KOPT-K1 (cell line): ENCODE results near the gene TOMM7.
"Not testable (repeated sequence)": the region's sequence is repeated elsewhere in the genome, so short reads cannot be mapped to it uniquely, and the experiment has no call there.

Source experiments
- H3K27ac ChIP-seq: fragments of 200-600 bp; sonication (generic); 2 replicates; pipeline ENCODE4 v1.5.1; 2016; ENCODE audit warnings: antibody characterized with exemption, mild to moderate bottlenecking, low read depth, low read length; ENCODE audit not compliant: poor library complexity, severe bottlenecking
- H3K36me3 ChIP-seq: fragments of 200-600 bp; sonication (generic); 2 replicates; pipeline ENCODE4 v1.5.1; 2017; ENCODE audit warnings: antibody characterized with exemption, mild to moderate bottlenecking, low read length, moderate library complexity; ENCODE audit not compliant: insufficient read depth
- H3K9me3 ChIP-seq: fragments of 200-600 bp; sonication (generic); 2 replicates; pipeline ENCODE4 v1.5.1; 2017; ENCODE audit warnings: antibody characterized with exemption, low read length, mild to moderate bottlenecking; ENCODE audit not compliant: insufficient read depth, poor library complexity, severe bottlenecking

The TOMM7 gene

GRCh38 chr7:22791204-22792158 lies 31.2 kb downstream of the TOMM7 start:
- Histone ChIP-seq H3K9me3 (no peaks in the 10 kb centered on the region), H3K27ac (no peak overlapping the region), H3K36me3 (no peaks in the 10 kb centered on the region)

GRCh38 chr7:22790640-22791039 lies 32.0 kb downstream of the TOMM7 start:
- not testable (repeated sequence) for H3K36me3 ChIP-seq, H3K9me3 ChIP-seq, H3K27ac ChIP-seq

GRCh38 chr7:22787951-22788350 lies 34.7 kb downstream of the TOMM7 start:
- Histone ChIP-seq H3K36me3 (no peaks in the 10 kb centered on the region), H3K27ac (no peak overlapping the region), H3K9me3 (no peaks in the 10 kb centered on the region)

DNA sequence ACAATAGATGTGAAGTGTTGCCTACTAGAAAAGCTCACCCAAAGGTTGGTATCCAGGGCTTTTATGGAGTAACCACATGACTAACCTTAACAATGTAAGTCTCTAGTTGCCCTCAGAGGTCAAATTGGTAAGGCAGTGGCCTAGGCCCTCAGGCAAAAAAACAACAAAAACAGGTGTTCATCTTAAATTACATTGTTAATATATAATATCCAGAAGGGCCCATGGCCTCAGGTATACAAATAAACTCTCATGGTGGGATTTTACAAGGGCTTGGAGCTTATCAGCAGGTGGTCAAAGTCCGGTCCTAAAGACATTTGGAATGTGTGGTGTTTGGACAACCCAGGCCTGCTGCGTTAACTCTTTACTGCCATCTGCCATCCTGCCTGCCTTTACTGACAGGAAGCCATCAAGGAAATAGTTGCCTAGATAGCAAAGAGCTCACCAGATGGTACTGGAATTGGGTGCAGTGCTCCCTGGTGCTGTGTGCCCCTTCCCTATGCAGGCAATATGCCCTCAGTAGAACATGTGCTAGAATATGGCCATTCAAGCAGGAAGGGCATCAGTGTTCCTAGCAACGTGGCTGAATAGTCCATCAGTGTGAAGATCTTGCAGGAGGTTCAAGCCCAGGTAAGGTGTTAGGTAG lies 36.2 kb downstream of the TOMM7 start:
- Histone ChIP-seq H3K9me3 (no peaks in the 10 kb centered on the region), H3K36me3 (no peaks in the 10 kb centered on the region), H3K27ac (no peak overlapping the region)

DNA sequence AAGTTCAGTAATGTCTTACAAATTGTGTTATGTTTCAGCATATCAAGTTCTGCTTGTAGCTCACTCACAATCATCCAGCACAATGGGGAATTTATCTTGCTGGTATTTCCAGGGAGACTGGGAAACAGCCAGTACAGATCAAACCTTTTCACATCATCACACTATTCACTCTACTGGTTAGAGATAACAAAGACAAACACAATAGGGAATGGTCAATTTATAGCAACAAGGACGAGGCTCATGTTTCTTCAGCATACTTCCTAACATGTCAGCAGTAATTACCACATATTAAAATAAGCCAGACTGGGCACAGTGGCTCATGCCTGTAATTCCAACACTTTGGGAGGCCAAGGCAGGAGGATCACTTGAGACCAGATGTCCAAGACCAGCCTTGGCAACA lies 38.3 kb downstream of the TOMM7 start:
- no peaks in the 10 kb centered on the region for H3K36me3 ChIP-seq
- H3K9me3 ChIP-seq: no peaks in the 10 kb centered on the region
- no peak overlapping the region for H3K27ac ChIP-seq

GRCh38 chr7:22783421-22783820 lies 39.2 kb downstream of the TOMM7 start:
- H3K27ac ChIP-seq: no peak overlapping the region
- H3K9me3 ChIP-seq: no peaks in the 10 kb centered on the region
- no peaks in the 10 kb centered on the region for H3K36me3 ChIP-seq

- no peak overlapping the region for H3K27ac ChIP-seq
- H3K36me3 ChIP-seq: no peaks in the 10 kb centered on the region
- no peaks in the 10 kb centered on the region for H3K9me3 ChIP-seq
These were observed 39.9 kb downstream of the TOMM7 start for GRCh38 chr7:22782616-22783232.

DNA sequence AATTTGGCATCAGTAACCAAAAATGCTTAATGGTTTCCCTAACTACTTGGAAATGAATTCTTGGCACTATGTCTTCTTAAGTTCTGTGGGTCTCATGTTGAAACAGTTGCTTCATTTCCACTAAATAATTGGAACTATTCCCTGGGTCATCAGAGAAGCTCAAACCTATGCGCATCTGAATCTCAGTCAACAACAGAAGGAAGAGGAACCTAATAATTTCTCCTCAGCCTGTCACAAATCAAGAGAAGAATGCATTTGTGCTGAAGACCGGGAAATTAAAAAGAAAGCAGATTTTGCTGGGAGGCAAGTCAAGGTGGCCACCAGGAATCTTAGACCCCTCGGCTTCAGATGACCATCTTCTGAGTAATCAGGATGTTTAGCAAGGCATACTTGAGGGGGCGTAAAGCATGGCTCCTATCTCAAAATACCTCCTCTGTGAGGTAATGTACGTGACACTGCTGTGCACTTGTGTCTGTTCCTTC lies 41.4 kb downstream of the TOMM7 start:
- Histone ChIP-seq H3K9me3 (no peaks in the 10 kb centered on the region), H3K27ac (no peak overlapping the region), H3K36me3 (no peaks in the 10 kb centered on the region)

DNA sequence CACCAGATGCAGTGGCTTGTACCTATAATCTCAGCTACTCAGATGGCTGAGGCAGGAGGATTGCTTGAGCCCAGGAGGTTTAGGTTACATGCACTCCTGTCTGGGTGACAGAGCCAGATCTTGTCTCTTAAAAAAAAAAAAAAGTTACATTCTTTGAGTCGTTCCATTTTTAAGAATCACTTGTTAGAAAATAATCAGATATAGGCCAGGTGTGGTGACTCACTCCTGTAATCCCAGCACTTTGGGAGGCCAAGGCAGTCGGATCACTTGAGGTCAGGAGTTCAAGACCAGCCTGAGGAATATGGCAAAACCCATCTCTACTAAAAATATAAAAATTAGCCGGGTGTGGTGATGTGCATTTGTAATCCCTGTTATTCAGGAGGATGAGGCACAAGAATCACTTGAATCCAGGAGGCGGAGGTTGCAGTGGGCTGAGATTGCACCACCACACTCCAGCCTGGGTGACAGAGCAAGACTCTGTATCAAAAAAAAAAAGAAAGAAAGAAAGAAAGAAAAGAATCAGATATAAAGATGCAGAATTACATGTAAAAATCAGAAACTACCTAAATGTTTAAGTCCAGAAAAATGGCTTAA lies 42.8 kb downstream of the TOMM7 start:
- not testable (repeated sequence) for H3K27ac ChIP-seq, H3K36me3 ChIP-seq, H3K9me3 ChIP-seq

GRCh38 chr7:22776964-22777363 lies 45.7 kb downstream of the TOMM7 start:
- Histone ChIP-seq H3K36me3 (no peaks in the 10 kb centered on the region), H3K9me3 (no peaks in the 10 kb centered on the region), H3K27ac (no peak overlapping the region)

DNA sequence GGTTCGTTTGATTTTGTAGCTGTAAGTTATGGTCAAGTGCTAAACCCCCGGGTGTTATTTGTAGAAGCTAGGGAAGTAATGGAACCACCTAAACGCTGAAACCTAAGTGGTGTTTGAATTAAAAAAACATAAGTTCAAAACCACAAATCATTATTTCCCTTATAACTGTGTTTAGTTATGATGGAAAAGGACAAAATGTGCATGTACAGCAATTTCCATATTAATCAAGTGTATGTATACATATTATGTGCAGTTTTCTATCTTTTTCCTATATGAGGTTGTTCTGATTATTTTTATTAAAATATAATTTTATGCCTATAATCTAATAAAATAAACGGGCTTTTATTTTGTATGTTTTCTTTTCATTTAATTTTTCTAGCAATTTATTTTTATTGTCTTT lies 49.8 kb downstream of the TOMM7 start:
- Histone ChIP-seq H3K36me3 (no peaks in the 10 kb centered on the region), H3K9me3 (peaks cover 5% of the 10 kb centered on the region), H3K27ac (no peak overlapping the region)

DNA sequence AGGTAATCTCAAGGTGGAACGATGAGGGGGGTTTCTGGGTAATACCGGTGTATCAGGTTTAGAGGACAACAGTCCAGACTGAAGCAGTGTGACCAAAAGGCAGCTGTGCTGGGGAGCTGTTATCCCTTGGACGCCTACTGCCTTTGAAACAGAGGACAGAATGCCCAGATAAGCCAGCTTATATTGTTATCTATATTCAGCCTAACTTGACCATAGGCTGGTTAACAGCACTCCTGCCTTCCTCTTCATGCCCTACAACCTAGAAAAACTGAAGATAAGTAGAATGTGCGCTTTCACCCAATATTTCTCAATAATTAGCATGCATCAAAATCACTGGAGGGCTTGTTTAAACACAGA lies 50.8 kb downstream of the TOMM7 start:
- Histone ChIP-seq H3K9me3 (peaks cover 5% of the 10 kb centered on the region), H3K36me3 (no peaks in the 10 kb centered on the region), H3K27ac (no peak overlapping the region)

DNA sequence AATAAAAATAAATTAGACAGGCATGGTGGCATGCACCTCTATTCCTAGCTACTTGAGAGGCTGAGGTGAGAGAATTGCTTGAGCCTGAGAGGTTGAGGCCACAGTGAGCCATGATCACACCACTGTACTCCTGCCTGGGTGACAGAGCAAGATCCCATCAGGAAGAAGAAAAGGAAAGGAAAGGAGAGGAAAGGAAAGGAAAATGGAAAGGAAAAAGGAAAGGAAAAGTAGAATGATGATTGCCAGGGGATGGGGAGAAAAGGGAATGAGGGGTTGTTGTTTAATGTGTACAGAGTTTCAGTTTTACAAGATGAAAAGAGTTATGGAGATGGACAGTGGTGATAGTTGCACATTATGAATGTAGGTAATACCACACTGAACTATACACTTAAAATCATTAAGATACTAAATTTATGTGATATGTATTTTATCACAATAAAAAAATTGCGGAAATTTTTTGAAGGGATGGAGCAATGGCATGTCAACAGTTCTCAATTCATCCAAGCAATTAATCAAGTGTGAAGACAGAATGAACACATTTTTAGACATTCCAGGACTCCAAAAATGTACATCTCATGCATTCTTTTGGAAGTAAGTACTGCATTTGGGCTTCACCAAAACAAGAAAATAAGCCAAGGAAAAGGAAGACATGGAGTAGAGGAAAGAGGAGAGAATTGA lies 51.3 kb downstream of the TOMM7 start:
- H3K27ac ChIP-seq: no peak overlapping the region
- H3K36me3 ChIP-seq: no peaks in the 10 kb centered on the region
- peaks cover 5% of the 10 kb centered on the region for H3K9me3 ChIP-seq

GRCh38 chr7:22765609-22766008 lies 57.0 kb downstream of the TOMM7 start:
- Histone ChIP-seq H3K9me3 (peaks cover 9% of the 10 kb centered on the region), H3K36me3 (no peaks in the 10 kb centered on the region), H3K27ac (no peak overlapping the region)
